Measurements from ENCODE around the gene RBBP4.

DNA sequence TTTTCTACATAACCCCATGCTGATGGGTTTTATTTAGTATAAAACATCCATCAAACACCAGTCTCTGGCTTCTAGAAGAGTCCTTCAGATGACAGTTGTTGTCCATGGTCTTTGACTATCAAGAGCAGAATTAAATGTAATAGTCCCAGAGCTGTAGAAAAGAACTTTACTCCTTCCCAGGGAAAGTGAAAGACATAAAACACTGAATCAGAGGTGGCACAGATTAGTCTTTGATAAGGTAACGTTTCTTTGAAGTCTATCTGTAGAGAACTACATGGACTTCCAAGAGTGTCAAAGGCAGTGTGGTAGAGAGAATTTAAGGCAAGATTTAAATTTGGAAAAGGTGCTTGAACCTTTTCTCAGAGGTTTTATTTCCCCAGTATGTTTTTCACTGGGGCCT is 29.6 kb downstream of the RBBP4 start:
- TF ChIP-seq POLR2A (IDR thresholded peaks at IDR 0.05), result no peak
- TF ChIP-seq, protein P1, sequence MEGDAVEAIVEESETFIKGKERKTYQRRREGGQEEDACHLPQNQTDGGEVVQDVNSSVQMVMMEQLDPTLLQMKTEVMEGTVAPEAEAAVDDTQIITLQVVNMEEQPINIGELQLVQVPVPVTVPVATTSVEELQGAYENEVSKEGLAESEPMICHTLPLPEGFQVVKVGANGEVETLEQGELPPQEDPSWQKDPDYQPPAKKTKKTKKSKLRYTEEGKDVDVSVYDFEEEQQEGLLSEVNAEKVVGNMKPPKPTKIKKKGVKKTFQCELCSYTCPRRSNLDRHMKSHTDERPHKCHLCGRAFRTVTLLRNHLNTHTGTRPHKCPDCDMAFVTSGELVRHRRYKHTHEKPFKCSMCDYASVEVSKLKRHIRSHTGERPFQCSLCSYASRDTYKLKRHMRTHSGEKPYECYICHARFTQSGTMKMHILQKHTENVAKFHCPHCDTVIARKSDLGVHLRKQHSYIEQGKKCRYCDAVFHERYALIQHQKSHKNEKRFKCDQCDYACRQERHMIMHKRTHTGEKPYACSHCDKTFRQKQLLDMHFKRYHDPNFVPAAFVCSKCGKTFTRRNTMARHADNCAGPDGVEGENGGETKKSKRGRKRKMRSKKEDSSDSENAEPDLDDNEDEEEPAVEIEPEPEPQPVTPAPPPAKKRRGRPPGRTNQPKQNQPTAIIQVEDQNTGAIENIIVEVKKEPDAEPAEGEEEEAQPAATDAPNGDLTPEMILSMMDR (IDR thresholded peaks at IDR 0.05 in 4 of 5, conservative IDR thresholded peaks at IDR 0.05 in 1 of 5), result no peak

Measured in gastrocnemius medialis (tissue), 4 donors.